Astrocyte (in vitro differentiated cells and primary cell): ENCODE measurements around the gene ISL2.

ENCODE experiments used
- EZH2 ChIP-seq: IDR thresholded peaks from 2 replicates; pipeline ENCODE4 v1.6.1; 2012; ENCODE audit warnings: mild to moderate bottlenecking, low read length, inconsistent platforms; ENCODE audit not compliant: insufficient read depth
- TF ChIP-seq, protein P1 (sequence below): IDR thresholded peaks from 2 replicates; pipeline ENCODE4 v1.5.1; 2011; ENCODE audit warnings: low read depth, mild to moderate bottlenecking, inconsistent platforms, low read length, moderate library complexity; ENCODE audit not compliant: insufficient read depth

GRCh38 chr15:76328958-76329357 lies 7.6 kb upstream of the ISL2 start:
- TF ChIP-seq, protein P1, sequence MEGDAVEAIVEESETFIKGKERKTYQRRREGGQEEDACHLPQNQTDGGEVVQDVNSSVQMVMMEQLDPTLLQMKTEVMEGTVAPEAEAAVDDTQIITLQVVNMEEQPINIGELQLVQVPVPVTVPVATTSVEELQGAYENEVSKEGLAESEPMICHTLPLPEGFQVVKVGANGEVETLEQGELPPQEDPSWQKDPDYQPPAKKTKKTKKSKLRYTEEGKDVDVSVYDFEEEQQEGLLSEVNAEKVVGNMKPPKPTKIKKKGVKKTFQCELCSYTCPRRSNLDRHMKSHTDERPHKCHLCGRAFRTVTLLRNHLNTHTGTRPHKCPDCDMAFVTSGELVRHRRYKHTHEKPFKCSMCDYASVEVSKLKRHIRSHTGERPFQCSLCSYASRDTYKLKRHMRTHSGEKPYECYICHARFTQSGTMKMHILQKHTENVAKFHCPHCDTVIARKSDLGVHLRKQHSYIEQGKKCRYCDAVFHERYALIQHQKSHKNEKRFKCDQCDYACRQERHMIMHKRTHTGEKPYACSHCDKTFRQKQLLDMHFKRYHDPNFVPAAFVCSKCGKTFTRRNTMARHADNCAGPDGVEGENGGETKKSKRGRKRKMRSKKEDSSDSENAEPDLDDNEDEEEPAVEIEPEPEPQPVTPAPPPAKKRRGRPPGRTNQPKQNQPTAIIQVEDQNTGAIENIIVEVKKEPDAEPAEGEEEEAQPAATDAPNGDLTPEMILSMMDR = no peak
- no peak for TF ChIP-seq EZH2
